HG03045 (cell line): ENCODE results near the gene MAGI2.

Experiments used
- ATAC-seq: cut with Tn5 transposase; IDR thresholded peaks from one replicate; pipeline ENCODE4 v1.9.1; 2021; ENCODE audit warnings: mild to moderate bottlenecking, moderate library complexity; ENCODE audit not compliant: unreplicated experiment

Gene MAGI2

GRCh38 chr7:78684201-78684600 lies 769.3 kb downstream of the MAGI2 start:
- no peak for ATAC-seq

DNA sequence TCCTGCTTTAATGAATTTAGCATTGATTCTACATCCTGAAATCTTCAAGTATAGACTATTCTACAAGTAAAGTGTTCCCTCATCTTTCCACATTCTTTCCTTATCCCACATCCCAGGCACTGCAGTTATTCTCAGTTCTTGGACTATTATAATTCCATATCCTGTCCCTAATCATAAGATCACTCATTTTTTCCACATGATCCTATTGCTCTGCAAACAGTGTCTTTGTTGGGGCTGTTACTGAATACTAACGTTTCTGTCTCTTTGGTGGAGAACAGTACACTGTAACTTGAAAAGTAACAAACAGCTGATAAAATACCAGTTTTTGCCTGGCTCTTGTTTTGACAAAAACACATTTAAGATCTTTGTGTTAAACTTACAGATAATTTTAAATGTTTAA lies 769.9 kb downstream of the MAGI2 start:
- ATAC-seq: no peak

DNA sequence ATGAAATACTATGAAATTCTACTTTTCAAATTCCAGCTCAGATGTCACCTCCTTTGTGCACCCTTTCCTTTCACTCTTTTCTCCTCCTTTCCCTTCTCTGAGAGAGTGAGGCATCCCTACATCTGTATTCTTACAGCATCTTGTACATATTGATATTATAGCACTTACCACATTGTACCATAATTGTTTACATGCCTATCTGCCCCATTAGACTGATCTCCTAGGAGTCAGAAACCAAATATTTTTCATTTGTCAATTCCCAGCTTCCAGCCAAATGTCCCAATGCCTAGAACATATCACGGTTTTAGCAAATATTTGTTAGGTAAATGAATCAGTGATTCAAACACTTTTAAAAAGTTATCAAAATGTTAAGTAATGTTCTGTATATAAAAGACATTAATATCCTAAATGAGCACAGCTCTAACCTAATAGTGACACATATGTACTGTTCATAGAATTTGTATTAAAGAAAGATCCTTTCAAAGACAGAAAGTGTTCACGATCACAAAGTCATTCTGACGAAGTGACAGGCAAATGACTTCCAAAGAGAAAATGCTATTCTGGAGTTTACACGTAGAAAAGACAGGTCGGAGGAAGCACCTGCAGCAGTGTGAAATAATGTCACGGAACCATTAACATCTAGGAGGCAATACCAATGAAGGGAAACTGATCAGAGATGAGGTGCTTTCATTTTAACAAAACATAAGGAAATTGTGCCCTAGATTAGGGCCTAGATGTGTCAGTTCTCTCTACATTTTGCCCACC lies 774.2 kb downstream of the MAGI2 start:
- ATAC-seq: no peak

GRCh38 chr7:78677391-78677790 lies 776.1 kb downstream of the MAGI2 start:
- no peak for ATAC-seq

DNA sequence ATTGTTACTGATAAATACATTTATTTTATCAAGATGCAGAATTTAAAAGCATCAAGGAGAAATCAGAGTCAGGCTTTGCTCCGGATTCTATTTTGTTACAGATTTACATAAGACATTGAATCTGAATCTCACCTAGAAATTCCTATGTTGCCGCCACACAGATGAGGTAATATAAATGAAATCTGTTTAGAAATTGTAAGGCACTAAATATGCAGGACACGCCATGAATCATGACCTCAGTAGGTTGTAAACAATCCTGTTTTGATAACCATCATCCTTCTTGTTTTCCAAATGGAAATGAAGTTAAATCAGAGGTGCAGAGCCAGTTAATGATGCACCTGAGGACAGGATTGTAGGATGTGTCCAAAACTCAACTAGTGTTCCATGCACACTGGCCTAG lies 778.0 kb downstream of the MAGI2 start:
- ATAC-seq: no peak

DNA sequence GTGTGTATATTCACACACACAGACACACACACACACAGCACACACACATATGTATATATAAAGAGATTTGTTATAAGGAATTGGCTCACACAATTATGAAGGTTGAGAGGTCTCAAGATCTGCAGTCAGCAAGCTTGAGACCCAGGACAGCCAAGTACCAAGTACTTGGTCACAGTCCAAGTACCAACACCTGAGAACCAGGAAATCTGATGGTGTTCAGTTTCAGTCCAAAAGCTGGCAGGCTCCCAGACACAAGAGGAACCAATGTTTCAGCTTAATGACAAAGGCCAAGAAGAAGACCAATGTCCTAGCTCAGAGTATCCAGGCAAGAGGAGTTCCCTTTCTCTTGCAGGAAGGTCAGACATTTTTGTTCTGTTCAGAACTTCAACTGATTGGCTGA lies 780.2 kb downstream of the MAGI2 start:
- ATAC-seq: no peak

DNA sequence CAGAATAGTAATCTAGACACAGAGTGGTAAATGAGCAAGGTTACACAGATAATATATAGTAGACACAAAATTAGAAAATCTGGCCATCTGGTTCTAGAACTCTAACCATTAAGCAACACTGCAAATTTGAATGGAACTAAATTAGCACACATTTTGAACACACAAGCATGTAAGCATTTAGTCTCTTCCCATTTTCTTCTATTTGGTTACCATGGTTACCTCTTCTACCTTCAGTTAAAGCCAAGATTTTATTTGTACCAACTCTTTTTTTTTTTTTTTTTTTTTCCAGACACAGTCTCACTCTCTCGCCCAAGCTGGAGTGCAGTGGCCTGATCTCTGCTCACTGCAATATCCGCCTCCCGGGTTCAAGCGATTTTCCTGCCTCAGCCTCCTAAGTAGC lies 790.5 kb downstream of the MAGI2 start:
- no peak for ATAC-seq

GRCh38 chr7:78649976-78650375 lies 803.5 kb downstream of the MAGI2 start:
- no peak for ATAC-seq

DNA sequence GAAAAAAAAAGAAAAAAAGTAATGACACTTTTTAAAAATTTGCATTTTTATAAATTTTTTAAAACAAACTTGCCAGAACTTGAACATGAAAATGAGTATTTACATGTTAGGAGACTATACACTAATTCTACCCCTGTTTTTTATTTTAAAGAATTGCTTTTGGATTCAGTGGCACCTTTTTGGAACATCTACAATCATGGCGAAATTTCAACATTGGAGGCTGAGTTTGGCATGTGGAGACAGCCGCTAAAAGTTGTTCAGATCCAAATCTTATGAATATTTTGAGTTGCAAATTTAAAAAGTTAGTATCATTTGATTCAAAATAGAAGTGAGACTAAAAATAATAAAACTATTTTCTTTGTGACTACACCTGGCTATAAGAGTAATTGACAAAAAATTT lies 804.2 kb downstream of the MAGI2 start:
- ATAC-seq: no peak

DNA sequence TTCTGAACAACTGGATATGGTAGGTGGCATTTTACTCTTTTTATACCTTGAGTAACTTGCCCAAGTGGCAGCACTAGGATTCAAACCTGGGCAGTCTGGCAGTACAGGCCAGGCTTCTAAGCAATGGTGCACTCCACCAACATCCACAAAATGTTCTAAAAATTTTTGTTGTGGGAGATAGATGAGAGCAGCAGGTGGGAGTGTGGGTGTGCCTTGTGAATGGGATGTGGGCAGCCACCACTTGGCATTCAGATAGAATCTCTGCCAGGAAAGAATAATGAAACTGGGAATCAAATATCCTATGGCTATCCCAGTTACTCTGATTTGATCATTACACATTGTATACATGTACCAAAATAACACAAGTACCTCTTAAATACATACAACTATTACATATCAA lies 810.7 kb downstream of the MAGI2 start:
- no peak for ATAC-seq

DNA sequence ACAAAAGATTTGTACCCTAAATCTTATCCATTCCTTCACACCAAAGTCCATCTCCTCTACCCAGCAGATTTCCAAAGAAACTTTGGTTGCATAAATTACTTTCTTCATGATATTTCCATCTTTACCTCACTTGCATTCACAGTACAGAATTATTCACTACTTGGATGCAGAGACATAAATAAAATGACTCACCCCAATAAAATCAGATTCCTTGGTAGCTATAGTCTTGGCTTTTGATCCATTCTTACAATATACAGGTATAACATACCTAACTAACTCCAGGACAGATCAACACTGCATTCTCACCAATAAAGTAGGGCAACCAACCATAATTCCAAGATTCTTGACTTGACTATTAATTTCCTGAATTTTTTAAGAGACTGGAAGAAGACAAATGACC lies 815.1 kb downstream of the MAGI2 start:
- ATAC-seq: no peak

DNA sequence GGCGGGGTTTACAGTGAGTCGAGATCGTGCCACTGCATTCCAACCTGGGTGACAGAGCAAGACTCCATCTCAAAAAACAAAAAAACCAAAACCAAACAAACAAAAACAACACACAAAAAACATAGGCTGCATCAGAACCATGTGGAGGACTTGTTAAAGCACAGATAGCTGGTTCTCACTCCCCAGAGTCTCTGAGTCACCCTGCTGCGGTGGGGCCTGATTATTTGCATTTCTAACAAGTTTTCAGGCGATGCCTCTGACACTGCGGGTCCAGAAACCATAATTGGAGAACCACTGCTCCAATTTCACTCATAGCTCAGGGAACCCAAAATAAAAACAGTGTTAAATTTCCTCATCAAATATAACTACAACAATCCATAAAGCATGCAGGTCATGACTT lies 816.7 kb downstream of the MAGI2 start:
- no peak for ATAC-seq

DNA sequence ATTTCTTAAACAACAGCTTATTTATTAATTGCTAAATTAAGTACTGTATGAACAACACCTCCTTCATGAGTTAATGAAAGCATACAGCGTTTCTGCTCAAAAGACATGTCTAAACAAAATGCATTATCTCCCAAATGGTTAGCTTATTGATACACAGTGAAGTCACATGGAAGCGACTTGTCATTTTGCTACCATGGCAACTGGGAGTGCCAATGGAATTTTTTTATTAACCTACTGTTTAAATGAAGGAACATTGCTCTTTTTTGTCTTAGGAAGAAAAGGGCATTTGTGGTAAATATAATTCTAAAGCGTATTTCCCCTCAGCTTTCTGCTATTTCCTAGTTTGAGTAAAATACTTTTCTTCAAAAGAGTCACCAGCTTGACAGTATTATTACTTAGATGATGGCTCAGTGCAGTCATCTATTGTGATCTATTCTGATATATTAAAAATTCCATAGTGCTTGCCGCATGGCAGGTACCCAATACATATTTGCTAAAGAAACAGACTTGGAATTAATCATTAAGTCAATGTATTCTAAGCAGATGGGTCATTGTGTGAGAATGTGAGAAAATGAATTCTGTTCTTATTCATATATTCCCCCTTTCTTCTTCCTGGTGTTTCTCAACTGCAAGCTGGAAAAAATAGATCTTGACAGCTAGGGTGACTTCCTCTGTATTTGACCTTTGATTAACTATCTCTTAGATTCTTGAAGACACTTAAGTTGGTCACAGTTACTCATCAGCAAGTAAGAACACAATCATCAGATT lies 818.3 kb downstream of the MAGI2 start:
- ATAC-seq: no peak

- no peak for ATAC-seq
These were observed 819.4 kb downstream of the MAGI2 start for GRCh38 chr7:78634093-78634492.

- no peak for ATAC-seq
These were observed 832.5 kb downstream of the MAGI2 start for GRCh38 chr7:78620920-78621319.

DNA sequence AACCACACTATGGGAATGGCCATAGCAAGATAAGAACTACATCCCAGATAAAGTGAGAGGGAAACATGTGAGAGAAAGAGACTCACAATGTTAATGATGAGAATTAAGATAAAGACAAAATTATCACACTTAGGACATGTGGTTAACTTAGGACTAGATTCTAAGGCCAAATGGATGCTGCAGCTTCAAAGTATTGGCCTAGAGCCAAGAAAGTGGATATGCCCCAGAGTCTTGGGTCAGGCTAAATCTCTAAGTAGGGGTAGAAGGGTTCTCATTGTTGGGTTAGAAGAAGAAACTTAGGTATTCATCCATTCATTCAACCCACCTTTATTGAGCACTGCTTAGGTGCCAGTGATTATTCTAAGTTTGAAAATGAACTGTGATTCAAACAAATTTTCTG lies 836.9 kb downstream of the MAGI2 start:
- no peak for ATAC-seq

DNA sequence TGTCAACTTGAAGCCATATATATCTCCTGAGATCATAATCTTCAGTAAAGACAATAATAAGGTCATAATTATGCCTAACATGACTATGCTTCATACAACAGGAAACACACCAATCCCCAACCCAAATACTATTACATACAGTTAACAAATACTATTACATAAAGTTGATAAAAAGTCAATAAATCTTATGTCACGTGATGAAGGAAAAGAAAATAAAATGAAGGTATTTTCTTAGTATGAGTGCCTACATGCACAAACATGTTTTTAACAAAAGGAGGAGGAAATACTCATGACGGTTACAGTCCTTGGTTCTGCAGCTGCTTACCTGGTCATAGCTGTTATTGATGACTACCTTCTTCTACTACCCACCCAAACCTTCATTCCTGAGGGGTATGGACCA lies 844.2 kb downstream of the MAGI2 start:
- no peak for ATAC-seq

DNA sequence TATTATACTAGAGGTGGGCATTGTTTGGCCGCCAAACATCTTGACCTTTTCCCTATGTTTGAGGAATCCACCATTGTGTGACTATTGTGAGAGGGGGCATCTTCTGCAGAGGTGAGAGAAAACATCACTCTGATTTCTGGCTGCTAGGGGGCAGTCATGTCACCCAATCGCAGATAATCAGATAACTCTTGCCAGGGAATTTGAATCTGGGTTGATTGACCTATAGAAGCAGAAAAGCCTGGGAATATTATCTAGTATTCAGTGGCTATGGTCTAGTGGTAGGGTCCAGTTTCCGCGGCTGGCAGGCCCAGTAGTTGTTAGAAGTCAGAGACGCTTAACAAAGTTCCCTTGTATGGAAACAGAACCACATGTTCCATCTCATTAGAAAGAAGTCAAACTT lies 846.4 kb downstream of the MAGI2 start:
- ATAC-seq: no peak

DNA sequence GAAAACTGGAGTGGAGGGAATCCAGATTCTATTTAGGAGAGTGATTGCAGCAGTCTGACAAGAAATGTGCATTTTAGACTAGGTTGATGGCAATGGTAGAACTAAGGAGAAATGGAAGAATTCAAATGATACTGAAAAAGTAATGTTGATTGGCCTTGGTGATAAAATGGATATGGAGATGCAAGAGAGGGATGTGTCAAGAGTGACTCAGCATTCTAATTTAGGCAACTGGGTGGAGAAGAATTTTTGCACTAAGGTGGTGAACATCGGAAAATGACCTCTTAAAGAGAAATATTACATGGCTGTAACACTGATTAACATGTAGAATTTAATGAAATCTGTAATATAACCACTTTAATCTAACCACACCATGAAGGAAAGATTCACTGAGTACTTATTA lies 848.3 kb downstream of the MAGI2 start:
- ATAC-seq: no peak

GRCh38 chr7:78601728-78602127 lies 851.7 kb downstream of the MAGI2 start:
- ATAC-seq: no peak

- ATAC-seq: no peak
These were observed 859.3 kb downstream of the MAGI2 start for GRCh38 chr7:78594156-78594555.

DNA sequence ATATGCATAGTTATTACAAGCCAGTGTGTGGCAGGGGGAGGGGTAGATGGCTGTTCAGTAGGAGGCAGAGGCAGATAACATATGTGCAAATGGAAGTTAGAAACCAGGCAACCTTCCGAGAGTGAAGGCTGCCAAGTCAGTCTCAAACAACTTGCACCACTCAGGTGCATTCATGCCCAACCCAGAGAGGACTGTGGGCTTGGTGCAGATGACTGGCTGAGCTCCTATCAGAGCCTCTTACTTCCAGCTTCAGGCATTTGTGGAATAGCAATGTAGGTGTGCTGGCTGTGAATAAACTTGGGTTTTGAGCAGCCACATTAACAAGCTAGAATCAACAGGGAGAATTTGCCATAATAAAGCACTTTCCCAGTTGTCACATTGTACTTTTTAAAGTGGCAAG lies 865.1 kb downstream of the MAGI2 start:
- no peak for ATAC-seq
